Measurements from ENCODE around the gene PSTPIP1. TPM values are rescaled to one million over a fixed set of nuclear protein-coding genes. Genes with fewer than 3 reads are reported as not detected.

The PSTPIP1 gene
- total RNA-seq, 1 experiment from 2014 or later: 1.5 TPM

- TF ChIP-seq ZNF396 (CRISPR knock-in tag; IDR thresholded peaks at IDR 0.05; ENCODE audit: borderline replicate concordance): no peak
These were observed 6.4 kb downstream of the PSTPIP1 start (continued) for GRCh38 chr15:77001351-77001750.

GRCh38 chr15:77001966-77002365, 7.0 kb downstream of the PSTPIP1 start:
- CTCF ChIA-PET: interaction anchor here (1.0 to 1.1 kb wide), 2 partner anchors 22 to 29 kb away, joined by 3 read pairs; no protein-coding TSS in a partner anchor
- H3K27ac Mint-ChIP-seq: no peak overlapping the region
- DNase-seq (ENCODE audit: low spot score) (no peak), ATAC-seq (no peak)
- H3K27me3 Mint-ChIP-seq (ENCODE audit: low read depth): no peaks in the 10 kb centered on the region; the same call in 1 of the 2 replicates
- no peaks in the 10 kb centered on the region for H3K36me3 Mint-ChIP-seq
- POLR2A ChIA-PET: no interaction called here
- no peak overlapping the region for H3K4me3 Mint-ChIP-seq
- H3K9me3 Mint-ChIP-seq: 0 out of 2 replicates have a peak, but pooled peaks cover 4% of the 10 kb centered on the region
- H3K4me1 Mint-ChIP-seq: no peaks in the 10 kb centered on the region
- TF ChIP-seq FOXP4 (CRISPR knock-in tag; IDR thresholded peaks at IDR 0.05) (no peak), NFATC4 (CRISPR knock-in tag; IDR thresholded peaks at IDR 0.05) (no peak), TEAD1 (CRISPR knock-in tag; IDR thresholded peaks at IDR 0.05) (no peak), ZNF281 (CRISPR knock-in tag; IDR thresholded peaks at IDR 0.05) (no peak), HMGA2 (CRISPR knock-in tag; IDR thresholded peaks at IDR 0.05) (no peak)

- Mint-ChIP-seq H3K4me1 (no peaks in the 10 kb centered on the region), H3K27ac (no peak overlapping the region)
- CTCF ChIA-PET: interaction anchor here (1.0 kb wide), 1 partner anchor 29 kb away, joined by 3 read pairs; no protein-coding TSS in a partner anchor
These were observed 7.5 kb downstream of the PSTPIP1 start for GRCh38 chr15:77002436-77002835.

GRCh38 chr15:77002954-77003912, 8.3 kb downstream of the PSTPIP1 start:
- ChIA-PET CTCF (interaction anchor here (1.0 to 1.7 kb wide), 3 partner anchors 21 to 99 kb away, joined by 3 to 4 read pairs (median 3); no protein-coding TSS in a partner anchor), POLR2A (no interaction called here)
- ATAC-seq (no peak), DNase-seq (ENCODE audit: low spot score) (no peak)
- Mint-ChIP-seq H3K4me3 (no peak overlapping the region), H3K36me3 (no peaks in the 10 kb centered on the region), H3K27me3 (ENCODE audit: low read depth) (no peaks in the 10 kb centered on the region; the same call in 1 of the 2 replicates), H3K4me1 (no peaks in the 10 kb centered on the region), H3K27ac (no peak overlapping the region), H3K9me3 (0 out of 2 replicates have a peak, but pooled peaks cover 4% of the 10 kb centered on the region)
- no peak for TF ChIP-seq ZNF281 (CRISPR knock-in tag; IDR thresholded peaks at IDR 0.05)
- TF ChIP-seq IRF1 (CRISPR knock-in tag; IDR thresholded peaks at IDR 0.05): no peak
- TF ChIP-seq ATF6 (CRISPR knock-in tag; IDR thresholded peaks at IDR 0.05): no peak
- TF ChIP-seq NFE2L1 (CRISPR knock-in tag; IDR thresholded peaks at IDR 0.05): no peak
- no peak for TF ChIP-seq NFYB (CRISPR knock-in tag; conservative IDR thresholded peaks at IDR 0.05; ENCODE audit: low read depth)
- no peak for TF ChIP-seq USF1 (CRISPR knock-in tag; IDR thresholded peaks at IDR 0.05)

More at GRCh38 chr15:77002436-77002835, 7.5 kb downstream of the PSTPIP1 start:
- ATAC-seq (no peak), DNase-seq (ENCODE audit: low spot score) (no peak)
- H3K4me3 Mint-ChIP-seq: no peak overlapping the region
- H3K36me3 Mint-ChIP-seq: no peaks in the 10 kb centered on the region
- POLR2A ChIA-PET: no interaction called here
- no peaks in the 10 kb centered on the region; the same call in 1 of the 2 replicates for H3K27me3 Mint-ChIP-seq (ENCODE audit: low read depth)
- TF ChIP-seq SMAD3 (CRISPR knock-in tag; IDR thresholded peaks at IDR 0.05; ENCODE audit: borderline replicate concordance) (no peak), MXD4 (CRISPR knock-in tag; IDR thresholded peaks at IDR 0.05; ENCODE audit: borderline replicate concordance) (no peak), ZNF138 (CRISPR knock-in tag; conservative IDR thresholded peaks at IDR 0.05) (no peak), JUN (CRISPR knock-in tag; IDR thresholded peaks at IDR 0.05) (no peak), CBFB (CRISPR knock-in tag; IDR thresholded peaks at IDR 0.05; ENCODE audit: low read depth) (no peak), RORB (CRISPR knock-in tag; IDR thresholded peaks at IDR 0.05) (no peak), USF2 (CRISPR knock-in tag; IDR thresholded peaks at IDR 0.05) (no peak)
- 0 out of 2 replicates have a peak, but pooled peaks cover 4% of the 10 kb centered on the region for H3K9me3 Mint-ChIP-seq

All from WTC11 (cell line).